ENCODE results near the gene GNGT2.
A peak's percentile ranks its signal among the peaks of the same experiment; 100 is the strongest.

GNGT2 gene

GRCh38 chr17:49241040-49241439 lies 30.7 kb upstream of the GNGT2 start:
- TF ChIP-seq CTCF (IDR thresholded peaks at IDR 0.05; ENCODE audit: insufficient read depth, low read depth, low read length, missing control alignments): no peak
- no peak overlapping the region for H3K4me3 ChIP-seq (ENCODE audit: low read depth, low read length)
- no peak for DNase-seq (ENCODE audit: low read depth)

GRCh38 chr17:49240619-49241018 lies 30.2 kb upstream of the GNGT2 start:
- no peak for TF ChIP-seq CTCF (IDR thresholded peaks at IDR 0.05; ENCODE audit: insufficient read depth, low read depth, low read length, missing control alignments)
- DNase-seq (ENCODE audit: low read depth): no peak
- H3K4me3 ChIP-seq (ENCODE audit: low read depth, low read length): no peak overlapping the region

- no peak for DNase-seq (ENCODE audit: low read depth)
- no peak overlapping the region for H3K4me3 ChIP-seq (ENCODE audit: low read depth, low read length)
- TF ChIP-seq CTCF (IDR thresholded peaks at IDR 0.05; ENCODE audit: insufficient read depth, low read depth, low read length, missing control alignments): no peak
Observed at GRCh38 chr17:49239963-49240362, 29.6 kb upstream of the GNGT2 start.

- H3K4me3 ChIP-seq (ENCODE audit: low read depth, low read length): no peak overlapping the region
- no peak for TF ChIP-seq CTCF (IDR thresholded peaks at IDR 0.05; ENCODE audit: insufficient read depth, low read depth, low read length, missing control alignments)
- no peak for DNase-seq (ENCODE audit: low read depth)
Observed at GRCh38 chr17:49235896-49236295, 25.5 kb upstream of the GNGT2 start.

- no peak for TF ChIP-seq CTCF (IDR thresholded peaks at IDR 0.05; ENCODE audit: insufficient read depth, low read depth, low read length, missing control alignments)
- H3K4me3 ChIP-seq (ENCODE audit: low read depth, low read length): no peak overlapping the region
- DNase-seq (ENCODE audit: low read depth): no peak
Observed at GRCh38 chr17:49234509-49235080, 24.2 kb upstream of the GNGT2 start.

- no peak for TF ChIP-seq CTCF (IDR thresholded peaks at IDR 0.05; ENCODE audit: insufficient read depth, low read depth, low read length, missing control alignments)
- peak overlapping the region; percentile 61 for H3K4me3 ChIP-seq (ENCODE audit: low read depth, low read length)
- DNase-seq (ENCODE audit: low read depth): no peak
Observed at GRCh38 chr17:49231563-49231894, 21.2 kb upstream of the GNGT2 start.
